GM21360 (cell line): ENCODE results near the gene PHF8.

ENCODE experiments used
- ATAC-seq: cut with Tn5 transposase; IDR thresholded peaks from one replicate; pipeline ENCODE4 v1.9.1; 2021; ENCODE audit warnings: mild to moderate bottlenecking, moderate library complexity; ENCODE audit not compliant: unreplicated experiment

Gene PHF8

GRCh38 chrX:54024350-54024749 lies 19.9 kb downstream of the PHF8 start:
- ATAC-seq: no peak

- no peak for ATAC-seq
Measured at GRCh38 chrX:54012830-54013500, 31.3 kb downstream of the PHF8 start.

GRCh38 chrX:54007682-54008081 lies 36.6 kb downstream of the PHF8 start:
- no peak for ATAC-seq

- ATAC-seq: no peak
Measured at GRCh38 chrX:53997724-53998123, 46.5 kb downstream of the PHF8 start.

- no peak for ATAC-seq
Measured at GRCh38 chrX:53992589-53992988, 51.7 kb downstream of the PHF8 start.

- ATAC-seq: no peak
Measured at GRCh38 chrX:53990171-53990570, 54.1 kb downstream of the PHF8 start.

- no peak for ATAC-seq
Measured at GRCh38 chrX:53984895-53985294, 59.4 kb downstream of the PHF8 start.

GRCh38 chrX:53974529-53974928 lies 69.7 kb downstream of the PHF8 start:
- ATAC-seq: no peak

- ATAC-seq: no peak
Measured at GRCh38 chrX:53969540-53969939, 74.7 kb downstream of the PHF8 start.

GRCh38 chrX:53950130-53950733 lies 94.0 kb downstream of the PHF8 start:
- ATAC-seq: no peak

GRCh38 chrX:53940180-53940579 lies 104.1 kb downstream of the PHF8 start:
- no peak for ATAC-seq

GRCh38 chrX:53939127-53939526 lies 105.1 kb downstream of the PHF8 start:
- ATAC-seq: no peak

- ATAC-seq: no peak
Measured at GRCh38 chrX:53930515-53931380, 113.5 kb downstream of the PHF8 start.

GRCh38 chrX:53926030-53926429 lies 118.2 kb downstream of the PHF8 start:
- ATAC-seq: no peak

- ATAC-seq: no peak
Measured at GRCh38 chrX:53918702-53919101, 125.6 kb downstream of the PHF8 start.

GRCh38 chrX:53900623-53901022 lies 143.7 kb downstream of the PHF8 start:
- ATAC-seq: no peak

- no peak for ATAC-seq
Measured at GRCh38 chrX:53895270-53895669, 149.0 kb downstream of the PHF8 start.
